NCI-H748 treated with DMSO at 0.1 percent for 48 hours (cell line): Measurements from ENCODE around the gene MPHOSPH8.
"Not testable (repeated sequence)": the region's sequence is repeated elsewhere in the genome, so short reads cannot be mapped to it uniquely, and the experiment has no call there.

Source experiments
- DNase-seq: peaks from one replicate; lab custom pipeline; 2025; lab: John Stamatoyannopoulos, UW

MPHOSPH8 gene

DNA sequence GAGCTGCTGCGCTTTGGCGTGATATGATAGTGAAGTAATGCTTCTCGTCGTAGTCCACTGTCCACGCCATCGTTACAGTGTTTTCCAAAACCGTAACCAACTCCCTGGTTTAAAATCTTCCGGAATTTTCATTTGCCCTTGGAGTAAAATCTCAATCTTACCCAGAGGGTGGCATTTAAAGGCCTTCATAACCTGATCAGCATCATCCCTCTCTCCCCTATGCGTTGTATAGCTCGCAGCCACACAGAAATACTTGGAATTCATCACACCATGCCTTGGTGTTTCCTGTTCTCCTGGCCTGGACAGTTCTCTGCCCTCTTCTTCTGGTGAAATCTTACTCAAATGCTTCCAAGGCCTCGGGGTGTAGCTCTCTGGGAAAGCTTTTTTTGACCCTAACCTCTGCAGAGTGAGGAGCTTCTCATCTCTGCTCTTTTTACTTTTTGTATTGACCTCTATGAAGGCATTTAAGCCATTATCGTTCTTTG lies 839 bp downstream of the MPHOSPH8 start:
- DNase-seq = peak; percentile 72

DNA sequence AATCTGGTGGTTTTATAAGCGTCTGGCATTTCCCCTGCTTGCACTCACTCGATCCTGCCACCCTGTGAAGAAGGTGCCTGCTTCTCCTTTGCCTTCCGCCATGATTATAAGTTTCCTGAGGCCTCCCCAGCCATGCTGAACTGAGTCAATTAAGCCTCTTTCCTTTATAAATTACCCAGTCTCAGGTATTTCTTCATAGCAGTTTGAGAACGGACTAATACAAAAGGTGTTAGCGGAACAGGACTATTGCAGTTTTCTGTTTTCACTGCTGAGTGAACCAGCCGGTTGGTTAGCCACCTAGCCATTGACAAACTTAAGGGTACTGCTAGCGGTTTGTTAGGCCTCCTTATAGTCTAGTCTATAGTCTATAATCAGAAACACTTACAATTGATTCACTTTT lies 2.5 kb downstream of the MPHOSPH8 start:
- DNase-seq = not testable (repeated sequence)

DNA sequence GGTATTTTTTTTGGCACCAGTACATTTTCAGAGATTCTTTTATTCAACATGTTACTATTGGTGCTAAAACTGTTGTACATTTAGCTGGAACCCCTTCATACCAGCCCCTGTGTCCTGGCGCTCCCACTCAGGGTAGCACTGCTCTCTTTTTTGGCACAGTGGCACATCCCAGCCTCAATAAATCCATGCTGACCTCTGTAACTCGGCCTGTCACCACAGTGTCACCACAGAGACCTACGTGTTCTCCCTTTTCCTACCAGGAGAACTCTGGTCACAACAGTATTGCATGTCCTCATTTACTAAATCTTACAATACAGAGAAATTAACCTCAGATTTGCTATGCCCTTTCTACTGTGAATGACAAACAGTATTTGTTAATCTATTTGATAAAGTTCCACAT lies 10.2 kb downstream of the MPHOSPH8 start:
- no peak for DNase-seq

DNA sequence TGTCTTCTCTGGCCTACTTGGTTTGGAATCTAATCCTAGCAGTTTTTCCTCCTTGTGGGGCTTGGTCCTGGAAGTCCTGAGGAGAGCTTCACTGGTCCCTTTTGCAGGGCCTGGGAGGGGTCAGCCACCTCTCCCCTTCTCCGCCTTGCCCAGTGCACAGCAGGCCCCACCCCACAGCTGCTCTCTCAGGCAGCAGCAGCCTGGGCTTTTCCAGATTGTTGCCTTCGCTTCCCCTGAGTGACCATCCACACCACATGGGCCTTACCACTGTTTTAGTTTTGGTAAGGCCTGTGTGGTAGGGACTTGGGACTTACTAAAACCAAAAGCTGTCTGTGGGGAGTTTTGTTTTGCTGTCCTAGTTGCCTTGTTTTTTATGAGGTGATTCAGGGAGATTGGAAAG lies 11.5 kb downstream of the MPHOSPH8 start:
- no peak for DNase-seq

DNA sequence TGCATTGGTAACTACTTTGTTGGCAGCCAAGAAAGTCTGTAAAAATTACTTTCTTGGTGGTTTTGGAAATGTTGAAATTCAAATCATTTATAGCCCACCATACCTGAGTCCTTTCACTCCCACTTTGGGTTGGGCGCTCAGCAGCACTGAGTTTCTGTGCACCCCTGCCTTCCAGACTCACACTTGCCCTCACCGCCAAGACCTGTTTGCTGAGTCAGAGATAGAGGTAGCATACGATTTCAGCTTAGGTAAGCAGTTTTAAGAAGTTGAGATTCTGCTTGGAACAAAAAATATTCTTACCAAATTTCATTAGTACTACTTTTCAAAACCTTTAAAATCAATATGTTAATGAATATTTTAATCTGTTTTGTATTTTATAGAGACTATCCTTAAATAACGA lies 12.6 kb downstream of the MPHOSPH8 start:
- DNase-seq = no peak

DNA sequence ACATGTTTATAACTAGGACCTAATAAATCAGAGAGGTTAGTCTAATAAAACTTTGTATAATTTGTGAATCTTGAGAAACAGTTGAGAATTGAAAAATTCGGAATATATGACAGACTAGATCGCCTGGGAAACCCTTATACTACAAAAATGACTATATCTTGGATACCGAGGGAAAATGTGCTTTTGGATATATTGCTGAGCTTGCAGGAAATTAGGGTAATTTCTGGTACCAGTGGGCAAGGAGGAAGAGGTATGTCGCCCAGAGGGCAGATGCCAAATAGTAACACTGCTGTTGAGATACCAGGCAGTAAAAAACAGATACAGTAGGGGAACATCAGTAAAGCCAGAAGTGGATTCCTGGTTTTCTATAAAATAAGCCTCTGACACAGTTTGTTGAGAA lies 17.3 kb downstream of the MPHOSPH8 start:
- DNase-seq = no peak

DNA sequence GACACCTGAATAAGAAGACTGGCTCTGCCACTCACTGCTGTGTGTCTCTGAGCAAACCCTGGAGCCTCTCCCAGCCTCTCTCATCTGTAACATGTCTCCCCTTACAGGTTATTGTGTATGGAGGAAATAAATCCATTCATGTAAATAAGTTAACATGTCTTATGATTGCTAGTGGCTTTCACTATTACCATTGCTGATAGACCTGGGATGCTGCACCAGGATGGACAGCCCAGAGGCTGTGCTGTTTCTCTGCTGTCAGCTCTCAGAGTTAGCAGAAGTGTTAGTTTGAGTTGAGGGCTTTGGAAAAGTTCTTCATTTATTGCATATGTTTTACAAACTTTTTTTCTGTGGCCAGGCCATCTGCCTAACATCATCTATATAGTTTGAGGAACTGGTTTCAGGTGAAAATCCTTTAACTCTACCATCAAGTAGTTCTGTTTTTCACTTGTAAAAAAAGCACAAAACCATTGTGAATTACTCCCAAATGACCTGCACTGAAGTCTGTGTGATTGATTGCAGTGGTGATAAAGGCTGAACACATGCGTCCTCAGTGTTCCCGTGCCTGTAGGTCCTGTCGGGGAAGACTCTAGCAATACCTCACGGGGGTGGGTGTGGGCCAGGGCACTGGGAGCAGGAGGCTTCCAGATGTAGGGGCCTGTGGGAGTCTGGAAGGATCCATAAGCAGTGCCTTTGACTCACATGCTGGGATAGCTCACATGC lies 24.6 kb downstream of the MPHOSPH8 start:
- no peak for DNase-seq

DNA sequence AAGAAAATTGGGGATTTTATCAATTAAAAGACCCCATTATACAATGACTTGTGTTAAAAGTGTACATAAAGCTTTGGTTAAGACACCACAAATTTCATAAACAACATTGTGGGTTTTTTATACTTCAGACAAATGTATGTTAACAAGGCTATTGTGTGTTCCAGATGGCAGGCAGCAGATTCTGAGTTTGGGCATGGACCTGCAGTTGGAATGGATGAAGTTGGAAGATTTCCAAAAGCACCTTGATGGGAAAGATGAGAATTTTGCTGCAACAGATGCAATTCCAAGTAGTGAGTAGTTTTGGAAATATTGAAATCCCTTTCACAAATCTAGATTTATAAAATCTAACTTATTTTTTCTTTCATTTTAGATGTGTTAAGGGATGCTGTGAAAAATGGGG lies 25.4 kb downstream of the MPHOSPH8 start:
- DNase-seq = no peak

DNA sequence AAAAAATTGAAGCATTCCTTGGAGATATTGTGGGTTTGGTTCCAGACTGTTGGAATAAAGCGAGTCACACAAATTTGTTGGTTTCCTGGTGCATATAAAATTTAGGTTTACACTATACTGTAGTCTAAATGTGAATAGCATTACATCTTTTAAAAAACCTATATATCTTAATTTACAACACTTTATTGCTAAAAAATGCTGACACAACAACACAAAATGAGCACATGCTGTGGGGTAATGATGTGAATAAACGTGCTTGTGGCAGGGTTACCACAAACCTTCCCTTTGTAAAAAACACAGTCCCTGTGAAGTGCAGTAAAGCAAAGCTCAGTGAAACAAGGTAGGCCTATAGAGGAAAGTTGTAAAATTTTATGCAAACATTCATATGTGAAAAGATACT lies 27.7 kb downstream of the MPHOSPH8 start:
- no peak for DNase-seq

DNA sequence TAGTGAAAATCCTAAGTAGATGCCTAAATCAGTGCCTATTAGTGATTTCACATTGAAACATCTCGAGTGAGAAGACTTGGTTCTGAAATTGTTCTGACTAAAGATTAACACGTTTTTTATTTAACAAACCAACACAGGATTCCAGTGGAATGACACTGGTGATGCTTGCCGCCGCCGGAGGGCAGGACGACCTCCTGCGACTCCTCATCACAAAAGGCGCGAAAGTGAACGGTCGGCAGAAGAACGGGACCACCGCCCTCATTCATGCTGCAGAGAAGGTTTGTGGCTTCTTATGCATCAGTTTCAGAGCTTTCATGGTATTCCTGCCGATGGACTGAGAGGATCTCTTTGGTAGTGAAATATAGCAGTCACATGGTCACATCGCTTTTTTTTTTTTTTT lies 28.1 kb downstream of the MPHOSPH8 start:
- no peak for DNase-seq

DNA sequence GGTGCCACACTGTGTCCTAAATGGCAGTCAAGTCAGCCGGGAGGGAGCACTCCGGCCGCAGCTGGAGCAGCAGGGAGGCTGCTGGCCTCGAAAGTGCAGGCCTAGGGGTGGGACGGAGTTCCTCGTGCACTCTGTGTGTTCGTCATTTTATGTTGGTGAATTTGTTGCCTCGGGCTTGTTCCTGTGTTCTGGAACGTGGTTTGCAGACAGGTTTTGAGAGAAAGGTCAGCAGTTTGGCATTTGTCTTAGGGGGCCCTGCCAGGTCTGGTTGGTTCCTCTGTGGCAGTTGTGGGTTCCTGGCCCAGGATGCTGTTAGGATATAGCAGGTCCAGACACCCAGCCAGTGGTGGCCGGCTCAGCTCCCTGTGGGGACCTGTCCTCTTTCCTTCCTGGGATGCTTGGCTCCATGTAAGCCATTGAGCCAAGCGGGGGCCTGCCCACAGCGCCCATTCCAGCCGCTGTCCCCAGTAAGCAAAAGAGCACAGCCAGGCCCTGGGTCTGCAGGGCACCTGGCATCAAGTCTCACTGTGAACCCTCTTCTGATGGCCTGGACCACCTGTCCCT lies 30.0 kb downstream of the MPHOSPH8 start:
- DNase-seq = no peak

DNA sequence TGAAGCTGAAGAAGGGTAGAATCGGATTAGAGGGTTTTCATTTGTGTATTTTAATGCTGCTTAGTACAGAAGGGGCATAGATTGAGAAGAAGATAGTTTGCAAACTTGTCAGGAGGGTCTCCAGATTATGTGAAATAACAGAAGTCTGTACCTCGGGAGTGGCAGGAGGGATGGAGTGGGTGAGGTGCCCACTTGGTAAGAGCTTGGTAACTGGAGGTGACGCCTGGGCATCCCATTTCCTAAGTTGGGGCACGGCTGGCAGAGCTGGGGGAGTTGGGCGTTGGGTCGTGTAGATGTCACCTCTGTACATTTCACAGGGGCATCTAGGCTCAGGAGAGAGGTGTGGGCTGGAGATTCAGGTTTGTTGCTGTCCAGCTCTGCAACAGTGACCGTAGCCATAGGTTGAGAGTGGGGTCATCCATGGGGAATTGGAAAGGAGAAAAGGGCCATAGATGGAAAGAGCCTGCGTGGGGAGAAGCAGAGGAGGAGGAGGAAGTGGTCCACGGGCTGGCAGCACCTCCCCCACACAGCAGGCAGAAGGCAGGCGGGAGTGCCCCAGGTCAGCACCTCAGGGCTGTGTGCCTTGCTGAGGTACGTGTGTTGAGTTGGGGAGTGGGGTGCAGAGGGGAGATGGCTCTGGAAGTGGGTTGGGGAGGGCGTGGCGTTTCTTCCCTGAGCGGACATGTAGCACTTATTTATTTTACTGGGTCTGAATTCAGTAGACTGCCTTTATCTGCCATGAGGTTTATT lies 31.2 kb downstream of the MPHOSPH8 start:
- no peak for DNase-seq

DNA sequence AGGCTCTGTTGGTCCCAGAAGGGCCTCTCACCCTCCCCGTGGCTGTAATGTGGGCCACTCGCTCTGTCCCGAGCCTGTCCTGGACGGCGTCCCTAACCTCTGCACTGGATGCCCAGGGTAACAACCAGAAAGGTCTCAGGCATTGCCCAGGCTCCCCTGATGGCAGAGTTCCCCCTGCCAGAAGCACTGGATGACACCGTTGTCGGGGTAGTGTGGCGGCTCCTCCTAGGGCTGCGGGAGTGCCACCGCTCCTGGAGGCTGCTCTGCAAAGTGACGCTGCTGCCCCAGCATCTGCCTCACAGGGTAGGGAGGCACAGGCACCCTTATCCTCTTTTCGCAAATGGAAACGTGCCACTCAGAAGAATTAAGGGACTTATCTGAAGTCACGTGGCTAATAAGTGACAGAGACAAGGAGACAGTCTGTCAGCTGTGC lies 32.0 kb downstream of the MPHOSPH8 start:
- DNase-seq = no peak

DNA sequence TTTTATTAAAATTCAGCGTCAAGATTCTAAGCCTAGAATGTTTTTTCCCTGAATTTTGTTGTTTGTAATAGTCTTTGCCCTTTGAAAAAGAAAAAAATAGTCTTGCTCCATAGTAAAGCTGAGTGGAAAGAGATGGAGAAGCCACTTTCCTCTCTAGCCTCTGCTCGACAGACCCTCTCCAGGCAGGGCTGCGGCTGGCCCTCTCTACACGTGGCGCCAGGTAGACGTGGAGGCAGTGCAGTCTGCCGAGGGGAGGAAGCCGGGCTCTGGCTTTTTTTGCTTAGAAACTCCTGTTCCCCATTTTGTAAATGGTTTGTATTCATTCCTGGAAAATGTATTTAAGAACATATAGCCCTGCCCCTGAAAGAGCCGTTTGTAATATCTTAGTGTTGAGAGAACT lies 35.3 kb downstream of the MPHOSPH8 start:
- no peak for DNase-seq

DNA sequence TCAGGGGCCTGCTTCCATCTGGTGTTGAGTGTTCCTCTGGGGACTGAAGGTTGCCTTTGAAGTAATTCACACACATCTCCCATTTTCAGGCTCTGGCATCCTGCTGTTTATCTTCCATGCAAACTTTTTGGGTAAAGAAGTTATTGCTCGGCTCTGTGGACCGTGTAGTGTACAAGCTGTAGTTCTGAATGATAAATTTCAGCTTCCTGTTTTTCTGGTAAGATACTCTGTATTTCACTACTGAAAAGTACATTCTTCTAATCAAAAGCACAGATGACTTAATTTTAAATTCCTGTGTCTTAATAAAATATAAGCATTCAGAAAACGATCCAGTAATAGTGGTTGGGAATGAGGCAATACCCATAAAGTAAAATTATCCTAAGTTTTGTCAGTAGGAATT lies 36.7 kb downstream of the MPHOSPH8 start:
- no peak for DNase-seq

DNA sequence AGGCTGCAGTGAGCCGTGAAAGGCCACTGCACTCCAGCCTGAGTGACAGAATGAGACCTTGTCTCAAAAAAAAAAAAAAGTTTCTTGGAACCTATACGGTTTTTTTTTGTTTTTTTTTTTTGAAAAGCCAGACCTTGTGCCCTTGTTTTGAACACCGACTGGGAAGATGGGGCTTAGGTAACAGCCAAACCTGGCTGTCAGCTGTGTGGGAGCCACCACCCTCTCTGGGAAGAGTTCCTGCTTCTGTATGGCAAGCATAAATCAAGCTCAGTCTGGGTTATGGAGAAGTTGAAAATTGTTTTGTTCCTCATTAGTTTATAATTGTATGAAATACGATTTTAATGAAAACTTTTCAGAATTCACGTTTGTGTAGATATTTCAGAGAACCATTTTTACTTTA lies 39.5 kb downstream of the MPHOSPH8 start:
- no peak for DNase-seq

DNA sequence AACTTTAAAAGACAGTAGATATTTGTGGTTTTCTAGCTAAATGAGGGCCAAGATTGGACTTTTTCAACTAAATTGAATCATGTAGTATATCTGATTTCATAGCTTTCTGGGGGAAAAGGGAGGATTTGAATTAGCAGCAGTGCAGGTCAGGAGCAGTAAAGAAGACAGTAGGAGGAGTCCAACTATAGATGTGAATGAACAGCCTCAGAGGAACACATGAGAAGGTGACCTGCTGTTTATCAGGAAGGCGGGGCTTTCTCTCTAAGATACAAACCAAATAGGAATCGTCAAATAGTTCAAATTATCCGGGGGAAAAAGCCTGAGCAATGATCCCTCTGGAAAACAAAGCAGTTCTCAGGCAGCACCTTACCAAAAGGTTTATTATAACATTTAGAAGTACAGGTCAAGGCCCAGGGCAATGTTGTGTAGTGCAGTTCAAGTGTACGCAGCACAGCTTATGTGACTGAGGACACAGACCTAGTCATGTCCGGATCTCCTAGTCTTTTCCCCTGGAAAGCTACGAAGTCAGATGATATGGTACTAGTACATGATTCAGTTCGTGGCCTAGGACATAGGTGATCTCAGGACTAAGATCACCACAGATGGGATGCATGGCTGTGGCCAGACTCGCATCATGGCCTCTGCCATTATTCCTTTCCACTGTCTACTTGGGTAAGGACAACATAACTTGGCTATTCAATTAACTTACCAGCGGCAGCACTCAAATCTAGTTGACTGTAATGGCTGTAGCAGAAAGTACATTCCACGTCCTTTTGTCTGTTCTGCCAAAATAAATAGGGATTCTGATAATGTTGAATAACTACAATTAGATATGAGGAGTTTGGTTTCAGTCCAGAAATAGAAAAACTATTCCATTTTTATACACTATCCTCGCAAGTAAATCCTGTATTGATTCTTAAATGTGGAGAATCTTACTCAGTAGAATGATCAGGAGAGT lies 40.3 kb downstream of the MPHOSPH8 start:
- DNase-seq = no peak

DNA sequence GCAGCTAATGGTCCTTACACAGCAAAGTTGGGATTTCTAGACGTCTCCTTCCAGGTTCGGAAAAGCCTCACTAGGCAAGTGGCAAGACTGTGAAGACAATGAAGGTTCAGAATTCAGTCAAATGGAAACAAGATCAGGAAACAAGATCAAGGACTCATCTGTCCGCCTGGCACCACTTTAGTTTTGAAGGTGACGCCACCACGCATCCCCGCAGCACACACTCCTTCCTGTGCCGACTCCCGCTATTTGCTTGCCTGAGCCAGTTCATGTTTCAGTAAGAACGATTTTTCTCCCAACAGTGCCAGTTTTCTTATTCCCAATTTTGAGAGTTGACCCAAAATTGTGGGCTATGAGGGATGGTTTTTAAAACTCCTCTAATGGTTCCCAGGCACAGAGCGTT lies 41.4 kb downstream of the MPHOSPH8 start:
- no peak for DNase-seq

DNA sequence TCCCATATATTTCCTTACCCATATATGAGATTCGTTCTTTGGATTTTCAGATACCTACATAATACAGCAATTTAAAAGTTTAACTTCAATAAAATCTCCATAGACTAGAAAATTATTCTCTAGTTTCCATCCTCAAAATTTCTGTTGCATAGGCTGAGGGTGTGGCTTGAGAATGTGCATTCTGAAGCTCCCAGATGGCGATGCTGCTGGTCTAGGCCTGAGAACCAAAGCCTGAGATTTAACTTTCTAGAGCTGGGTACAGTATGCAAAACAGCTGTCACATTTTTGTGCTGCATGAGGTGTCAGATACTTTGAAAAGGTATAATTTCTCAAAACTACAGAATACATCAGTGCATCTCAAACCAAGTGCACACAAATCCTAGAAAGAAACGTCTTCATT lies 42.7 kb downstream of the MPHOSPH8 start:
- no peak for DNase-seq

DNA sequence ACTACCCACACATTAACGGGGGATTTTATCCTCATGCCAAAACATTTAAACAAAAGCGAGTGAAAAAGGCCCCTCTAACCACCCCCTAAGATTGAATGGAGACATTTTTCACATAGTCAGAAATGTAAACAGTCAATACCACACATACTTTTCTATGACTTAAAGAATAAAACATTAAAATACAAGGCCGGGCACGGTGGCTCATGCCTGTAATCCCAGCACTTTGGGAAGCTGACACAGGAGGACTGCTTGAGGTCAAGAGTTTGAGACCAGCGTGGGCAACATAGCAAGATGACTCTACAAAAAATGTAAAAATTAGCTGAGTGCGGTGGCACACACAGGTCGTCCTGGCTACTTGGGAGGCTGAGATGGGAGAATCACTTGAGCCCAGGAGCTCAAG lies 47.3 kb downstream of the MPHOSPH8 start:
- no peak for DNase-seq

DNA sequence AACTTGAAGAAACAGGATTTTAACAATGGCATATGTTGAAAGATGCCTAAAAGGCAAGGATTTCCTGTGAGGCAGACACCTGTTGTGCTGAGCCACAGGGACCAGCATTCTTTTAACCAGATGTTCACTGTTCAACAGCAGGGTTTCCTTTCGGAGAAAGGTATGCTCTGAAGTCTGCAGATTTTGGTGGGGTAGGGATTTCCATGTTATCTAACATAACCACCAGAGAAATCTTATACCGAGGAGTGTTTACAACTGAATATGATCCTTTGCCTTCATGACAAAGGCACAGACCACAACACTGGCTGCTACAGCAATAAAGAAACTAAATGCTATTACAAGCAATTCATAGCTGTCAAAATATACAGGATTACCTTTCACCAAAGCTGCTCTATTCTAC lies 48.1 kb downstream of the MPHOSPH8 start:
- DNase-seq = no peak

DNA sequence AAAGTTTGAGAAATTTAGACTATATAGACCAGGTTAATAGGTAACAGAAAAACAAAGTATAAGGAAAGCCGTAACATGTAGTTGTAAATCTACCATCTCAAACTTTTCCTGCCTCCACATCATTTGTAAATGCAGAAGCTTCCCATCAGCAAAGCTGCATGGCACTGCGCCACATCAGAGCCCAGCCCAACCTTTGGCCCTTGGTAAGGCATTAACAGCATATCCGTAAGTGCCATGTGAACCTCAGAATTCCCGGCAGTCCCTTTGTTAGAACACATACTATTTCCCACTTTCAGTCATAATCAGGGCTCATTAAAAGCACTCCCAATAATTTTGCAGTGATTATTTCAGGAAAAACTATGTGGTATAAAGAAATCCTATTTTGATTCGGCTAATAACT lies 51.6 kb downstream of the MPHOSPH8 start:
- no peak for DNase-seq
